HG03571 (cell line): ENCODE results near the gene IL1R2.

Experiments used
- ATAC-seq: cut with Tn5 transposase; IDR thresholded peaks from one replicate; pipeline ENCODE4 v1.9.1; 2021; ENCODE audit not compliant: unreplicated experiment

IL1R2 gene, protein sequence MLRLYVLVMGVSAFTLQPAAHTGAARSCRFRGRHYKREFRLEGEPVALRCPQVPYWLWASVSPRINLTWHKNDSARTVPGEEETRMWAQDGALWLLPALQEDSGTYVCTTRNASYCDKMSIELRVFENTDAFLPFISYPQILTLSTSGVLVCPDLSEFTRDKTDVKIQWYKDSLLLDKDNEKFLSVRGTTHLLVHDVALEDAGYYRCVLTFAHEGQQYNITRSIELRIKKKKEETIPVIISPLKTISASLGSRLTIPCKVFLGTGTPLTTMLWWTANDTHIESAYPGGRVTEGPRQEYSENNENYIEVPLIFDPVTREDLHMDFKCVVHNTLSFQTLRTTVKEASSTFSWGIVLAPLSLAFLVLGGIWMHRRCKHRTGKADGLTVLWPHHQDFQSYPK

DNA sequence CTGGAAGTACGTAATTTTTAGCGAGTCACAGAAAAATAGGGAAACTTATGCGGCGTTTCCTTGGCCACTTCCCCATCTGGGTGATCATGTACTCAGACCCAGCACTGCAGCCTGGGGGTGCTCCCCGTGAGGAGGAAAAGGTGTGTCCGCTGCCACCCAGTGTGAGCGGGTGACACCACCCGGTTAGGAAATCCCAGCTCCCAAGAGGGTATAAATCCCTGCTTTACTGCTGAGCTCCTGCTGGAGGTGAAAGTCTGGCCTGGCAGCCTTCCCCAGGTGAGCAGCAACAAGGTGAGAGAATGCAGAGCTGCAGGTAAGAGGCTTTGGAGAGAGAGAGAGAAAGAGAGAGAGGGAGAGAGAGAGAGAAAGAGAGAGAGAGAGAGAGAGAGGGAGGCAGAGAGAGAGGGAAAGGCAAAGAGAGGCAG lies at the start of gene IL1R2:
Gene IL1R2, plus strand, starts transcription at position 240 of the 425 bp plus-strand sequence. CDS start 16,616 bp downstream, outside the sequence.
- ATAC-seq: no peak

DNA sequence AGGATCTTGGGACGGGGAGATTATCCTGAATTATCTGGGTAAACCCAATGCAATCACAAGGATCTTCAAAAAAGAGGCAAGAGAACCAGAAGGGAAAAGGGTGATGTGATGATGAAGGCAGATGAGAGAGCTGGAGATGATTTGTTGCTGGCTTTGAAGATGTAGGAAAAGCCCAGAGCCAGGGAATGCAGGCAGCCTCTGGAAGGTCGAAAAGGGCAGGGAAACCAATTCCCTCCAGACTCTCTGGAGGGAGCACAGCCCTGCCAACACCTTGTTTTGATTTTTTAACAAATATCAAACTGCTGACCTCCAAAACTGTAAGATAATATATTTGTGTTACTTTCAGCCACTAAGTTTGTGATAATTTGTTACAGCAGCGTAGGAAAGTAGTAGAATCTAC lies 48.9 kb upstream of the IL1R2 start:
- ATAC-seq: no peak

DNA sequence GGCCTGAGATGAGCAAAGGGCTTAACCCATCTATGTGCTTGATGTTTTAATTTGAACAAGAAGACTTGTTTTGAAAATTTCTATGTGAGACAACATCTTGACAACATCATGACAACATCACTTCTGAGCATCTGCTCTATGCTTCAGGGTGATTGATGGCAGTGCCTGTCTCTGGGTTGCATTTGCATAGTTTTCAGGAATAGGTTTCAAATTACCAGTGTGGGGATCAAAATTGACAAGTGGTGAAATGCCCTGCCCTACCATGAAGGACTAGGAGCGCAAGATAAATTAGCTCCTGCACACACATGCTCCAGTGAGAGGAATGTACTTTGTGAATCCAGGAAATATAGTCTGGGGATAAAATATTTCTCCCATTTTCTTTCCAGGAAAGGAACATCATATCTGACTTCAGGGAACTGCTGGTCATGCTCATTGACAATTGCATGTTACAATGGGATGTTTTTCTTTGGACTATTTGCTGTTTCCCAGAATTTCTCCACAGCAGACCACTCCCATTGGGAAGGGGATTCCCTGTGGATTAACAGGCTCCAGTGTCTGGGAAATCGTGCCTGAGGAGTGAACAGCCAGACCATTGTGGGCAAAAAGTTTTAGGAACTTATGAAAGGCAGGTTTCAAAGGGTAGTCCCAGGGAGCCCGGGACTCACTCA lies 45.3 kb upstream of the IL1R2 start:
- no peak for ATAC-seq

DNA sequence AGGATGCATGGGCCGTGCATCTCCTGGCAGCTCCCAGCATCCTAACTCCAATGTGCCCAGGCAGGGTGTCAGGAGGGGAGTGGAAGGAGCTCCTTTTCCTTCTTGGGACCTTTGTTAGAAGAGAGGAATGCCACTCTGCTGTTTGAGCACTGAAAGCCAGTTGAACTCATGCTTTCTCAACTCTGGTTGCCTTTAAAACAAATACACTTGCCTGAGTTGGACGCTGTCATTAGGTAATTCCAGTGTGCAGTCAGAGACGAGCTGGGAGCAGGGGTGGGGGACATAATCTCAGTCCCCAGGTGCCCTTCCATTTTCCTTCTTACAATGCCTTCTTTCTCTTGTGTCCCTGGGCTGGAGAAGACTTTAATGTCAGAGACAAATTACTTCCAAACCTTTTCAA lies 44.4 kb upstream of the IL1R2 start:
- no peak for ATAC-seq

DNA sequence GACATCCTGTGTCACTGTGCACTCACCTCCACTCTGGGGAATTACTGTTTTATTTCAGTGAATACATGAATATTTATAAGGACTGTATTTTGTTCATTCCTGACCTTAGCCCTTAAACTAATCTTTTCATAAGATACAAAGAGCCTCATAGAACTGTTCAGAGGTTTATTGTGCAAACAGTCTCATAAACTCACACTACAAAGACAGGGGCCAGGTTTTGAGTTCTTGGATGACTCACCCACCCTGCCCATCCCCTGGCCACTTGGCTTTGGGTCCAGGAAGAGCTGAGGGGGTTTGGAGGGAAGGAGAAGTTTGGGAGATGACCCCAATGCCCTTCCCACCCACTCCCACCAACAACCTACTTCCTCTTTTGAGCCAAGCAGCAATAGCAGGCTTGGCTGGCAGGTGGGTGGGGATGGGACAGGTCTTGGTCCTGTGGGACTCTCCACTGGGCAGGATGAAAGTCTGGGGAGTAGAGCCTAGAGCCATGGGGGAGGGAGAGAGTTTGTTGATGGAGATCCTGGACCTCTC lies 43.1 kb upstream of the IL1R2 start:
- no peak for ATAC-seq

DNA sequence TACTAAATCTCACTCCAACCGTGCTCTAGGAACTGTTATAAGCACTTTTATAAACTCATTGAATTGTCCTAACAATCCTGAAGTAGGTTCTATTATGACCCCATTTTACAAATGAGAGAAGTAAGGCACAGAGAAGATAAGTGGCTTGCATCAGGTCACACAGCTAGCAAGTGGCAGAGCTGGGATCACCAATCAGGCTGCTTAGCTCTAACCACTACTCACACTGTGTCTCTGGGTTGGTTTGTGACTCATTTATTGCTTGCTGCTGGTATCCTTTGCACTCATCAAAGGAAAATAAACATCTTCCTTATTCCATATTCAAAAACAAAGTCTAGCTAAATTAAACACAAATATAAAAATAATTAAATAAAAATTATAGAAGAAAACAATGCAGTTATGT lies 42.5 kb upstream of the IL1R2 start:
- ATAC-seq: no peak

DNA sequence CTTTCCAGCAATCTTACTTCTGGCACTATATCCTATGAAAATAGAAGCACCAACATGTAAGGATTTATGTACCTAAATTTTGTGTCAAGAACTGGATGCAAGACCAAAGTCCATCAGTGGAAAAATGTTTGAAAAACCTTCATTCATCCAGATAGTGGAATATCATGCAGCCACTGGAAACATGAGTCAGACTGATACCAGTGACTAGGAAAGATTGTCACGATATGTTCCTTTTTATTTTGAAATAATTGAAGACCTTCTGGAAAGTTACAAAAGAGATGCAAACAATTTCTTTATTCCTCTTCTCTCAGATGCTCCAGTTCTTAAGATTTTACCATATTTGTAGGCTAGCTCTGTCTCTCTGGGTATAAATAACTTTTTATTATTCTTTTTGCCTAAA lies 40.5 kb upstream of the IL1R2 start:
- ATAC-seq: no peak

DNA sequence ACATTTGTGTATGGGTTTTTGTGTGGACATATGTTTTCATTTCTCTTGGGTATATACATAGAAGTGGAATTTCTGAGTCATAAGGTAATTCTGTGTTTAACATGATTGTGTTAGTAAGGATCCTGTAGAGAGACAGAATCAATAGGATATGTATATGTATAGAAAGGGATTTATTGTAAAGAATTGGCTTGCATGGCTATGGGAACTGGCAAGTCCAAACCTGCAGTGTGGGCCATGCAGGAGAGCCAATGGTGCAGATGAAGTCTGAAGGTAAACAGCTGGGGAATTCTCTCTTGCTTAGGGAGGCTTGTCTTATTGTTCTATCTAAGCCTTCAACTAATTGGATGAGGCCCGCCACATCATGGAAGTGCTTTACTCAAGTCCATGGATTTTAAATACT lies 39.2 kb upstream of the IL1R2 start:
- ATAC-seq: no peak

DNA sequence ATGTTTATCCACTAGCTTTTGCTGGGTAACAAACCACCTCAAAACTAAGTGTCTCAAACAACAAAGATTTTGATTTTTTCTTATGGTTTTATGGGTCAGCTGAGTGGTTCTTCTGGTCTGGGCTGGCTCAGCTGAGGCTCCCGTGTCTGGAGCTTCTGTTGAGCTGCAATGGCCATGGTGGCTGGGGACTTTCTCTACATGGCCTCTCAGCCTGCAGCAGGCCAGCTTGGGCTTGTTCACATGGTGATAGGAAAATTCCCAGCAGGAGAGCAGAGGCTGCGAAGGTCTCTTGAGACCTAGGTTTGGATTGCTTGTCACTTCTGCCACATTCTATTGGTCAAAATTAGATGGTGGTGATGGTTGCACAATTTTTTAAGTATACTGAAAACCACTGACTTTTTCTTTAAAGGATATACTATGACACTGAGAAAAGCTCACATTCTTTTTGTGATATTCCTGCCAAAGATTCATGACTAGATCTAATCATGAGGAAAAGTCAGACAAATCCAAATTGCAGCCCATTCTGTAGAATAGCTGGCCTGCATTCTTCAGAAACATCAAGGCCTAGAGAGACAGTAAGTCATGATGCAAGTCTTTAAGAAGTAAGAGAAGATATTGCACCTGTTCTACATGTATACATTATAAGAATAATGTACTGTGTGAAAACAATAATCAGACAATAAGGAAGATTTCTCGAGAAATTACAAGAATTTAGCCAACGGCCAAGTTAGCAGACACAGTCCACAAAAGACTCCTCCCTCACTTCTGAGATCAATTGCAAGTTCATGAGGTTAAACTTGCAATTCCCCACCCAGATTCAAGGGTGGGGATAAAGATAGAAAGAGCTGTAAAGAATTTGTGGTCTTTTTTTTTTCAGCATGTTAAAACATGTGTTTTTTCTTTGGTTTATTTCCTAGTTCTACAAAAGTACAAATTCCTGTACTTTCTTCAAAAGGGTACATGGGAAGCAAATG lies 35.0 kb upstream of the IL1R2 start:
- ATAC-seq: no peak

DNA sequence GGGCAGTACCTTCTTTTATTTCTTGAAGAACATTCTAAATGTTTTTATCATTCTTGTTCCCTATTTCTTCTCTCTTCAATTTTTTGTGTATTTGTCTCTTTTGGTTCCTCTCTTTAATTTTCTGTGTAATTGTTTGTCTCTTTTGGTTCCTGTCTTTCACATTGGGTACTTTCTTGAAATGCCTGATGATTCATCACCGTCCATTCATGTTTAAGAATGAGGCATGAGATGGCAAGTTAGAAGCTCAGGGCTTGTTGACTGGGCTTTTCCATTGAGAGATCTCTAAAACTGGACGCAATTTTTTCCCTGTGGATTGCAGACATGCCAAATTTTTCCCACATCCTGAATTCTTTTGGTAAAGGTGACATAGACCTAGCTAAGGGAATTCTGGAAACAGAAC lies 33.7 kb upstream of the IL1R2 start:
- ATAC-seq: no peak

DNA sequence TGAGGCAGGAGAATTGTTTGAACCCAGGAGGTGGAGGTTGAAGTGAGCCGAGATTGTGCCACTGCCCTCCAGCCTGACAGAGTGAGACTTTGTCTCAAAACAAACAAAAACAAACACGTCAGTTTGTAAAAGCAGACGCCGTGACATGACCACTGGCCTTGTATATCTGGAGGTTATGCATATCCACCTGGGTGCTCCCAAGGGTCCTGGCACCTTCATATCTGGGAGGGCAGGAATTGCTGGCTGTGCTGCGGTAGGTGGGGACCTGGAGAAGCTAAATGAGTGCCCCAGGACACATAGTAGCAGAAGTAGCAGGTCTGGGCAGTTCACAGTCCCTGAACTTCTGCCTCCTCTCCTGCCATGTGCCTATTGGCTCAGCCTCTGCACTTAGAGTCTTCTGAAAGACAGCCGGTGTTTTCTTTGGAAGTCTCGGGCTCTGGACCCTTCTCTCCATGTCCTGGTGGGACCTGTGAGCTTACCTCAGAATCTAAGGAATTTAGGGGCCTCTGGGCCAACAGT lies 30.9 kb upstream of the IL1R2 start:
- no peak for ATAC-seq

DNA sequence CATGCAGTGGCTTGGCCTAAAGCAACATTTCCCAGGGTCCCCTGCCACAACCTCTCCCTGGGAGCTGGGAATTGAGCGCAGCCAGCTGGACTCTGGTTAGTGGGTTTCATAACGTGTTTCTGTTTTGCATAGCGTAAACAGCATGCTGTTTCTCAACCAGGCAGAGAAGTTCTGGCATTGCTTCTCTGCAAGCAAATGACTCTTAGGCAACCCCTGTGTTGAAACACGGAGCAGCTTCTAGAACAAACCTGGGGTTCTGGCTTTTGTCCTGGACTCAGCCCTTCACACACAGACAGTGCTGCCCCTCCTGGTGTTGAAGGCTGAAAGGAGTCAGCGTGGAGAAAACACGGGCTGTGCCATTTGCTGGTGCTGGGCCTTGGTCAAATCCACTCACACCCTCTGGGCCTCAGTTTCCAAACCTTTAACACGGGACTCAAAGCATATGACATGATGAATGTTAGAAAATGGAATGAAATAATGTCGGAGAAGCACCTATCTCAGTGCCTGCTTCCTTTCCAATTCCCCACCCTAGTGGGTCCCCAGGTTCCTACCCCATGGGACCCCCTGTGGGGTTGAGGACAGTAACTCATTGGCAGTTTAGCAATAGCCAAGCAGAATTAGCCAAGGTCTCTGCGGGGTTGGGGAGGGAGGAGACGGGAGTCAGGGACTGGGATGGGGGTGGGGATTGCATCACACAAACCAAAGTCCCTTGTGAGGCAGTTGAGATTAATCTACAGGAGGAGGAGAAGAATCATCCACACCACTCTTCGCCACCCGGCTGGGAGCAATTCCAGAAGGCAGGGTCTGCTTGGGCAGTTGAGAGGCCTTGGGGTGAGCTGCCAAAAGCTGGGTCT lies 30.2 kb upstream of the IL1R2 start:
- ATAC-seq: no peak

DNA sequence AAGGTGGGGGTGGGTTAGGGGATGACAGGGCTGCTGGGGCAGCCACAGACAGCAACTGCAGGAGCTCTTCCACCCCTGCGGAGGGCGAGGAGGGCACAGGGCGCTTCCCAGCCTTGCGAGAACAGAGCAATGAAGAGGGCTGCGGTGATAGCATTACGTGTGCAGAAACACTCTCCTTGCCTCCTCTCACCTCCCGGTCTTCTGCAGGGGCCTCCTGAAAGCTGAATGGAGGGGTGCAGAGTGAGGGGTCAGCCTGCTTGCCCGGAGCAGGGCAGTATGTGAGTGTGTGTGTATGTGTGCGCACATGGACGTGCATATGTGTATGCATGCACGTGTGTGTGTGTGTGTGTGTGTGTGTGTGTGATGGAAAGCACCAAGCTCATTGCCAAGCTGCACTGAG lies 29.5 kb upstream of the IL1R2 start:
- ATAC-seq: no peak

DNA sequence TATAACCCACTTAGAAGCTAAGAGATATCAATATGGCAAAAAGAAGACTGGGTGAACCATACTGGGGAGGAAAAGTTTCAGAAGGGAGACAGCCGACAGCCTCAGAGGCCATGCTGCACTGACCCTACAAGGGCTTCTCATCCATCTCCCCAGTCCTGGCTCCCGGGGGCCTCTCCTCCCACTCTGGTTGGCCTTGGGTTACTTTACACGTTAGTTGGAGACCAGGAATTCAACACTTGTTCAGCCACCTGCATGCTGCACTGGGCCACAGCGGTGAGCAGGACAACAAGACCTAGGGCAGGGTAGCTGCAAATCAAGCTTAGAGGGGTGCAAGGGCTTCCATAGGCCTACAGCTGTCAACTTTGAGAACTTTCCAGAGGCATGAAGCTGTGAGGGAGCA lies 28.6 kb upstream of the IL1R2 start:
- ATAC-seq: no peak

DNA sequence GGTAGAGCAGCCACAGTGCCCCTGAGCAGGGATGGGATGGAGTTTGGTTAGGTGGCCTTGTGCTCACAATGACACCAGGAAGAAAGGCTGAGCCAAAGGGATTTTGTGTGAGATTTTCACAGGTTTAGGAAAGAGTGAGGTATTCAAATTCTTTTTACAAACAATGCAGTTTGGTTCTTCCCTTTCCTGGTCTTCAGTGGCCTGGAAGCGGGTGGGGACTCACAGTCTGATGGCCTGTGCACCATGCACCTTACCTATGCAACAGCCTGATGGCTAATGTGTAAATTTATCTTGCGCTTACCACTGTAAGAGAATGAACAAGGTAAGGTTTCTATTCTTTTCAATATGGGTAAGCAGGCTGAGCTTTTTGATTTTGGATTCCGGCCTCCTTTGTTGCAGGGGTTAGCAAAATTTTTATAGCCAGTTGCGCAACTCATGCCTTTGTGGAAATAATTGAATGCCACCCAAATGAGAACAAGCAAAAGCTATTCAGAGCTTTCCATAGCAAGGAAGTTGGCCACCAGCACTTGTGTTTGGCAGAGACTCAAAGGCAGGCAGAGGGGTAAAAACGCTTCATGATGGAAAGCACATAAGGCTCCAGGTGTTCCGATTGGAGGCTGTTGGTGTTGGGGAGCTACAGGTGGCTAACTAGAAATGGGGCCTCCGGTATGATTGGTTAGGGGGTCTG lies 23.8 kb upstream of the IL1R2 start:
- no peak for ATAC-seq

DNA sequence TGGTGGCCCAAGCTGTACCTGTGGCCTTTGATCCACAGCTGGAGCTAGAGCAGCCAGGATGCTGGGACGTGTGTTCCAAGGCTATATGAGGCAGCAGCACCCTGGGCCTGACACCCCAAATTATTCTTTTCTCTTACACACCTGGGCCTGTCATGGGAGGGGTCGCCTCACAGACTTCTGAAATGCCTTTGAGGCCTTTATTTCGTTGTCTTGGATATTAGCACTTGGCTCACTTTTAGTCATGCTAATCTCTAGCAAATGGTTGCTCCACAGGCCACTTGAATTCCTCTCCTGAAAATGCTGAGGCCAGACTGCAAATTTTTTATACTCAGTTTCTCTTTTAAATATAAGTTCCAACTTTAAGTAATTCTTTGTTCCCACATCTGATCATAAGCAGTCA lies 22.0 kb upstream of the IL1R2 start:
- ATAC-seq: no peak

DNA sequence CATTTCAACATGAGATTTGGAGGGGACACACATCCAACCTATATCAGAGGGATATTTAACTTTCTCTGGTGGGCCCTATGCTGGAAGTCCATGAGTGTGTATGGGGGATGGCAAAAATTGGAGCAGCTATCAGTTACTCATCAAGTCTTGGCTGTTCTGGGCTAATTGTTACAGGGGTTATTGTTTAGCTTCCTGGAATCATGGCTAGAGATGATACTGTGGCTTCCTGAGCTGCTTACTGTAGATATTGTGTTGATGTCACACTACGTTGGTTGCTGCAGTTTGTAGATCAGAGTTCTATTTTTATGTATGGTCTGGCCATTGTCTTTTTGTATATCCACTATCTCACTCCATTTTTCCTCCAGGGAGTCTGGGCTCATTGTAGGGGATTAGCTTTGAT lies 20.9 kb upstream of the IL1R2 start:
- ATAC-seq: no peak

DNA sequence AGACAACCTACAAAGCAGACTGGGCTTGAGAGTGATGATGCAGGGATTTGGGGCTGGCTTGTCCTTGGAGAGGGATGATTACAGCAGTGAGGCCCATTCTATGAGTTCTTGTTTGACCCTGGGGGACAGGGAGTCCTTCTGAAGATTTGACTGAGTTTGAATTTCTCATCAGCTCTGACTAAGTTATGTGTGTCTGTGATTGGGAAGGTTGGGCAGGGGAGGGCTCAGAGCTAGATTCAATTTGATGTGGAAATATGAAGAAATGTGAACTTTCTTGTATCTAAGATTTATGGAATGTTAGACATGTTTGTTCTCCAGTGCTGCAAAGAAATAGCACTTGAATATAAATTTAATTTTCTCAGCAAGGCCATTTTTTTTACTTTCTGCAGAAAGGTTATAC lies 19.9 kb upstream of the IL1R2 start:
- no peak for ATAC-seq

DNA sequence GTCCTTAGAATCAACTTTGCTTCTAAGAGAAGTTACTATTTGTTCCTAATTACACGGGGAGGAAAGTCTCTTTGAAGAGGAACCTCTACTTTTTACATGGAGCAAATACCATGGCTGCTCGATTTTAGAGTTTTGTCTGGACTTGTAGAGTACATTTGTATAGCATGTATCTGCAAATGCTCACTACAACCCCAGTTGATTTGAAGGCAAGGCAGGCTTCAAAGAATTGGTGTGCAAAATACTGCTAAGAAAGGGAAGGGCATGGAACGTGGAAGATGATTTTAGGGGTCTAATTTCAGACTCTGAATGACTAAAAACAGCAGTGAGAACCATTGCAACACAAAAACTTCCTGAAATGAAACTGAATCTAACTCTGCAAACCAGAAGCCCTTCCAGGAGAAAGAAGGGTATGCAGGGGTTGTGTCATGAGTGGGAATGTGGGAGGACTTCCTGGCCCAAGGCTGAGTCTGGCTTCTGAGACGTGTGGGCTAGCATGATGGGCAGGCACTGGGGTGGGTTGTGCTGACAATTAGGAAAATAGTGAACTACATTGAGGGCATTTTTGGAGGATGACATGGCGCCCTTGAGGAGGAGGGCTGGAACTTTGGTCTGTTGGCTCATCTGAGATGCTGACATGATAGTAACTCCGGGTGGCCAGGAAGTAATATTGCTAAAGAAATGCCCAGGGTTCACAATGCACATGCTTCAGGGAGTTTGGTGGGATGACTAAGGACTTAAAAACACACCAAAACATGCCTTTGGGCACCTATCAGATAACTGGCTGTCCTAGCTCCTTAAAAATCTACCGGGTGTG lies 18.9 kb upstream of the IL1R2 start:
- no peak for ATAC-seq
